Measurements from ENCODE around the gene OR1D2.

Gene OR1D2

DNA sequence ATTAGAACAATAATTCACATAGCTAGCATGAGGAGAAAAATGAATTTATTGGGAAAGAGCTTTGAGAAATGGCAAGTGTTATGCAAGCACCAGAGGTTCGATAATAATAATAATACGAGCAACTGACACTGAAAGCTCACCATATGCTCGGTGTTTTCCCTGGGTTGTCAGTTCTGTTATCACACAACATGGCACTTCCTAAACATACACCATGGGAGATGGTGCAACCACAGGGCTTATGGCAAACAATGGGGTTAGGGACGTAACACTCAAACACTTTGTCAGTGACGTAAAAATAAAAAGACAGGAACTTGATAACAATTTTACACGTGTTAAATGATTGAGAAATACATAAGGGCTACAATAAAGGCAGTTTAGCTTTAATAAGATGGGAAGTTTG, 64.5 kb downstream of the OR1D2 start:
- Histone ChIP-seq H3K9me3 (ENCODE audit: low read length) (peaks cover 5% of the 10 kb centered on the region), H2AFZ (ENCODE audit: low read depth, low read length) (no peak overlapping the region), H3K4me1 (ENCODE audit: insufficient read depth, low read length) (no peaks in the 10 kb centered on the region), H3K4me3 (ENCODE audit: low read length) (no peak overlapping the region), H3K36me3 (ENCODE audit: insufficient read depth, low read length) (no peaks in the 10 kb centered on the region), H3K27me3 (ENCODE audit: insufficient read depth, low read length) (no peaks in the 10 kb centered on the region)

GRCh38 chr17:3038941-3039340, 65.3 kb downstream of the OR1D2 start:
- no peak overlapping the region for H2AFZ ChIP-seq (ENCODE audit: low read depth, low read length)
- H3K4me3 ChIP-seq (ENCODE audit: low read length): no peak overlapping the region
- H3K4me1 ChIP-seq (ENCODE audit: insufficient read depth, low read length): no peaks in the 10 kb centered on the region
- no peaks in the 10 kb centered on the region for H3K9me3 ChIP-seq (ENCODE audit: low read length)
- no peaks in the 10 kb centered on the region for H3K27me3 ChIP-seq (ENCODE audit: insufficient read depth, low read length)
- no peaks in the 10 kb centered on the region for H3K36me3 ChIP-seq (ENCODE audit: insufficient read depth, low read length)

Data from neuron (in vitro differentiated cells).